MM.1S (cell line): ENCODE measurements around the gene SYT1.

Experiments used
- DNase-seq: peaks from one replicate; pipeline ENCODE4 v3.0.0-alpha.2; 2015
- H2AFZ ChIP-seq: fragments of 300-600 bp; sonication (generic); 2 replicates; pipeline ENCODE4 v1.6.0; 2016; ENCODE audit warnings: antibody characterized with exemption, low read length
- H3F3A ChIP-seq: fragments of 300-600 bp; sonication (generic); 2 replicates; pipeline ENCODE4 v1.6.1; 2016; ENCODE audit warnings: mild to moderate bottlenecking, antibody characterized with exemption, low read length, moderate library complexity, mixed read lengths; ENCODE audit not compliant: insufficient read depth
- H3K27ac ChIP-seq: fragments of 300-600 bp; sonication (generic); 2 replicates; pipeline ENCODE4 v1.5.1; 2016; ENCODE audit warnings: mild to moderate bottlenecking, low read length
- H3K27me3 ChIP-seq: fragments of 300-600 bp; sonication (generic); replicated peaks from 2 replicates; pipeline ENCODE4 v1.6.0; 2016; ENCODE audit warnings: low read length; ENCODE audit not compliant: insufficient read depth
- H3K36me3 ChIP-seq: fragments of 300-600 bp; sonication (generic); replicated peaks from 2 replicates; pipeline ENCODE4 v1.6.1; 2016; ENCODE audit warnings: mild to moderate bottlenecking, low read length, mixed read lengths; ENCODE audit not compliant: insufficient read depth
- H3K4me1 ChIP-seq: fragments of 300-600 bp; sonication (generic); 2 replicates; pipeline ENCODE4 v1.6.1; 2016; ENCODE audit warnings: low read length, mixed read lengths
- H3K4me2 ChIP-seq: fragments of 300-600 bp; sonication (generic); 2 replicates; pipeline ENCODE4 v1.6.0; 2016; ENCODE audit warnings: low read depth, low read length
- H3K4me3 ChIP-seq: fragments of 300-600 bp; sonication (generic); 2 replicates; pipeline ENCODE4 v1.5.1; 2016; ENCODE audit warnings: low read length, mixed read lengths
- H3K79me2 ChIP-seq: fragments of 300-600 bp; sonication (generic); 2 replicates; pipeline ENCODE4 v1.6.1; 2016; ENCODE audit warnings: mixed run types, low read length, mixed read lengths
- H3K9ac ChIP-seq: fragments of 300-600 bp; sonication (generic); 2 replicates; pipeline ENCODE4 v1.6.1; 2016; ENCODE audit warnings: low read length, mixed read lengths
- H3K9me2 ChIP-seq: fragments of 300-600 bp; sonication (generic); replicated peaks from 2 replicates; pipeline ENCODE4 v1.6.1; 2016; ENCODE audit warnings: mild to moderate bottlenecking, low read length, mixed read lengths; ENCODE audit not compliant: insufficient read depth
- H3K9me3 ChIP-seq: fragments of 300-600 bp; sonication (generic); replicated peaks from 2 replicates; pipeline ENCODE4 v1.6.1; 2016; ENCODE audit warnings: mild to moderate bottlenecking, low read length, mixed read lengths; ENCODE audit not compliant: insufficient read depth
- H4K20me1 ChIP-seq: fragments of 300-600 bp; sonication (generic); 2 replicates; pipeline ENCODE4 v1.6.1; 2016; ENCODE audit warnings: mild to moderate bottlenecking, low read length, moderate library complexity, mixed read lengths; ENCODE audit not compliant: insufficient read depth
- EZH2 ChIP-seq: fragments of 300-600 bp; sonication (generic); optimal IDR thresholded peaks from 2 replicates; pipeline ENCODE3; 2017; ENCODE audit warnings: low read depth, mild to moderate bottlenecking, antibody characterized with exemption, low read length, mixed read lengths
- EZH2phosphoT487 ChIP-seq: fragments of 300-600 bp; sonication (generic); IDR thresholded peaks from 2 replicates; pipeline ENCODE4 v1.6.1; 2018; ENCODE audit warnings: antibody characterized with exemption, low read length
- TF ChIP-seq, protein P1 (sequence below): fragments of 300-600 bp; sonication (generic); IDR thresholded peaks from 2 replicates; pipeline ENCODE4 v1.5.1; 2016; ENCODE audit warnings: antibody characterized with exemption, low read length, mixed read lengths

Gene SYT1

DNA sequence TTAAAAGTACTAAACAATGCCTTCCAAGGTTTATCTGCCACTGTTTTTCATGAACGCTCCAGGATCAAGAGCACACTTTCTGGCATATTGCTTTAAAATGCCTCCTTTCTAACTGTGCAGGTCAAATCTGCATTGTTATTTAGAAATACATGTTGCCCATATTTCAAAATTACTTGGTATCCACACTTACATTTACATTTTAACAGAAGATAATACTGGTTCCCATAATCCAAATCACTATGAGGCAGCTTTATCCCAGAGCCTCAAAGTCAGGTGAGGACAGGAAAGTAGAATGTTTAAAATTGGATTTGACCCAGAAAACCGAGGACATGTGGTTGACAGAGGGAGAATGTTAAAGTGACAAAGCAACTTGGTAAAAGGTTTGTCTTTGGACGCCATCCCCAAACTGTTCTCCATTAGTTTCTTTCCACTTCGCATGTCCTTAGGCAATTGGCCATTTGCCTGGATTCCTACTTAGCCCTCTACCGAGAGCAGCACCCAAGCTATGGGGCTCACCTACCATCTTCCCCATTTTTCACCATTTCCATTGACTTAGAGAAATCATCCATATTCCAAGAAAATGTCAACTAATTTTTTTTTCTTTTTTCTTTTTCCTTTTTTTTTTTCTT lies 473.2 kb downstream of the SYT1 start:
- Histone ChIP-seq H3K27me3 (no peaks in the 10 kb centered on the region), H3K4me1 (no peaks in the 10 kb centered on the region), H3K9me3 (no peaks in the 10 kb centered on the region), H3K9ac (no peak overlapping the region), H3K27ac (no peak overlapping the region), H3K9me2 (no peaks in the 10 kb centered on the region), H3K4me2 (no peak overlapping the region), H3K4me3 (no peak overlapping the region), H3K79me2 (no peaks in the 10 kb centered on the region), H2AFZ (no peak overlapping the region), H3F3A (no peaks in the 10 kb centered on the region), H4K20me1 (no peaks in the 10 kb centered on the region), H3K36me3 (no peaks in the 10 kb centered on the region)
- DNase-seq: no peak
- no peak for TF ChIP-seq EZH2phosphoT487
- TF ChIP-seq EZH2: no peak
- TF ChIP-seq, protein P1, sequence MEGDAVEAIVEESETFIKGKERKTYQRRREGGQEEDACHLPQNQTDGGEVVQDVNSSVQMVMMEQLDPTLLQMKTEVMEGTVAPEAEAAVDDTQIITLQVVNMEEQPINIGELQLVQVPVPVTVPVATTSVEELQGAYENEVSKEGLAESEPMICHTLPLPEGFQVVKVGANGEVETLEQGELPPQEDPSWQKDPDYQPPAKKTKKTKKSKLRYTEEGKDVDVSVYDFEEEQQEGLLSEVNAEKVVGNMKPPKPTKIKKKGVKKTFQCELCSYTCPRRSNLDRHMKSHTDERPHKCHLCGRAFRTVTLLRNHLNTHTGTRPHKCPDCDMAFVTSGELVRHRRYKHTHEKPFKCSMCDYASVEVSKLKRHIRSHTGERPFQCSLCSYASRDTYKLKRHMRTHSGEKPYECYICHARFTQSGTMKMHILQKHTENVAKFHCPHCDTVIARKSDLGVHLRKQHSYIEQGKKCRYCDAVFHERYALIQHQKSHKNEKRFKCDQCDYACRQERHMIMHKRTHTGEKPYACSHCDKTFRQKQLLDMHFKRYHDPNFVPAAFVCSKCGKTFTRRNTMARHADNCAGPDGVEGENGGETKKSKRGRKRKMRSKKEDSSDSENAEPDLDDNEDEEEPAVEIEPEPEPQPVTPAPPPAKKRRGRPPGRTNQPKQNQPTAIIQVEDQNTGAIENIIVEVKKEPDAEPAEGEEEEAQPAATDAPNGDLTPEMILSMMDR: no peak

DNA sequence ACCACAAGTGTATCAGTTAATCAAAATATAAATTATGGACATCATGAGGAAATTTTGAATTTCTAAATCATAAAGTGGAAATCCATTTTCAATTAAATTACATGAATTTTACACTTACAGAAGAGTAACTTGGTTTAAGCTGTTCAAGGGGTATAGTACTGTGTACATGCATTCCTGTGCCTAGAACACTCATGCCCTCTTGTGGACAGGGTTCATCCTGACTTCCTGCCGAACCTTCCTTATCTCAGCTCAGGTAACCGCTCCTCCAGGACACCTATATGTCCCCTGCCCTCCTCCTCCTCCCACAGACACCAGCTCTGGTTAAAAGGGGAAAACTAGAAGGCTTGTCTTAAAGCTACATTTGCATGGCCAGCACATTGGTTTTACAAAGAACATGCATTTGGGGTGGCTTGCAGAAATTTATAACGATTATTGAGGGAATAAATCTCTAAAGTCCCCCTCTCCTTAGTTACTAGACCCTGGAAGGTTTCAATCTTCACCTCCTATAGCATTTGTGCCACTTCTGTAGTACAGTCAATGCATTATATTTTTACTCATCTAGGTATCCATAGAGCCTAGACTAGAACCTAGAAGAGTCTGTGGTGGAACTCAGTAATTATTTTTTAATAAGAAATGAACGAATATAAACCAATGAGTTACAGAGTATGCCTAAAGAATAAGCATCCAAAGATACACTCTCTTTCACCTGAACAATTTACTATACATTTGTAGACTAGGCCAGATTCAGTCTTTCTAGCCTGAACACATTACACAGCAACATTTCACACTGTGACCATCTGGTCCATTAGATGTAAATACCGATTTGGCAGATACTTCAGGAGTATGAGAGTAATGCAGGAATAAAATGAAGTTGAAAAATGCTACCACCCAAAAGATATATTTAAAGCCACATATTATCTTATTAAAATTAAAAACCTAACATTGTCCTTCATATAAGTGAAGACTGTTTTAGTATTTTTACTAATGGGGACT lies 480.6 kb downstream of the SYT1 start:
- Histone ChIP-seq H3K9me3 (no peaks in the 10 kb centered on the region), H3K4me2 (no peak overlapping the region), H3K9me2 (no peaks in the 10 kb centered on the region), H3F3A (no peaks in the 10 kb centered on the region), H3K9ac (no peak overlapping the region), H2AFZ (no peak overlapping the region), H3K4me3 (no peak overlapping the region), H3K36me3 (no peaks in the 10 kb centered on the region), H3K4me1 (no peaks in the 10 kb centered on the region; the same call in 1 of the 2 replicates), H3K27ac (no peak overlapping the region), H4K20me1 (no peaks in the 10 kb centered on the region), H3K27me3 (no peaks in the 10 kb centered on the region), H3K79me2 (no peaks in the 10 kb centered on the region)
- TF ChIP-seq EZH2 (no peak), EZH2phosphoT487 (no peak)
- TF ChIP-seq, protein P1: peak; percentile 71
- peak; percentile 58 for DNase-seq

DNA sequence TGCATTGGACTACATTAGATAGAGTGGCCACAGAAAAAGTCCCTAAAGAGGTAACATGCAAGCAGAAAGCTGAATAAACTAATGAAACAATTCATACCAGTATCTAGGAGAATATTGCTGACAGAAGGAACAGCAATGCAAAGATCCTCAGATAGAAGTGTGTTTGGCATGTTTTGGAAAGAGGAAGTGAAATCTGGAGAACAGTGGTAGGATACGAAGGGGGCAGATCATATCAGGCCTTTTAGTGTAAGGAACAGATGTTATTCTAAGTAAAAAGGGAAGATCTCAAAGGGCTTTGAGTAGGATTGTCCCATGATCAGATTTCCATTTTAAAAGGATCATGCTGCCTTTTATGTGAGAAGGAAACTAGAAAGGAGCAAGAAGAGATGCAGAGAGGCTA lies 483.3 kb downstream of the SYT1 start:
- DNase-seq: no peak
- Histone ChIP-seq H3K9ac (no peak overlapping the region), H3K9me2 (no peaks in the 10 kb centered on the region), H3K27me3 (no peaks in the 10 kb centered on the region), H3K79me2 (no peaks in the 10 kb centered on the region), H4K20me1 (no peaks in the 10 kb centered on the region), H3K4me2 (no peak overlapping the region), H3F3A (no peaks in the 10 kb centered on the region), H3K36me3 (no peaks in the 10 kb centered on the region), H3K4me1 (no peaks in the 10 kb centered on the region; the same call in 1 of the 2 replicates), H2AFZ (no peak overlapping the region), H3K27ac (no peak overlapping the region), H3K9me3 (no peaks in the 10 kb centered on the region), H3K4me3 (no peak overlapping the region)
- TF ChIP-seq, protein P1: no peak
